SK-N-SH (cell line): ENCODE data around the gene CAMKMT.

Experiments
- CTCF ChIP-seq: fragments of 200-600 bp; sonication (generic); IDR thresholded peaks from 2 replicates; pipeline ENCODE4 v1.6.1; 2017; ENCODE audit warnings: antibody characterized with exemption, mild to moderate bottlenecking, moderate library complexity
- EP300 ChIP-seq, 2 experiments: IDR thresholded peaks; 2 replicates each; pipeline versions ENCODE4 v1.4.0 to v1.6.1; 2012; ENCODE audit warnings: borderline replicate concordance in 1 of 2, low read depth in 1 of 2, low read length in 1 of 2
- FOSL2 ChIP-seq: IDR thresholded peaks from 2 replicates; pipeline ENCODE4 v1.4.0; 2012; ENCODE audit warnings: low read depth, mild to moderate bottlenecking, moderate library complexity, borderline replicate concordance
- POLR2AphosphoS5 ChIP-seq: IDR thresholded peaks from 2 replicates; pipeline ENCODE4 v1.6.1; 2012; ENCODE audit warnings: low read depth, low read length
- RFX5 ChIP-seq: IDR thresholded peaks from 2 replicates; pipeline ENCODE4 v1.6.1; 2012; ENCODE audit warnings: mild to moderate bottlenecking, improper control_type of control experiment, low read length
- TCF12 ChIP-seq: IDR thresholded peaks from 2 replicates; pipeline ENCODE4 v1.4.0; 2012
- TEAD4 ChIP-seq: IDR thresholded peaks from 2 replicates; pipeline ENCODE4 v1.4.0; 2012; ENCODE audit warnings: mild to moderate bottlenecking, borderline replicate concordance; ENCODE audit not compliant: insufficient read depth

- TF ChIP-seq FOSL2 (no peak), RFX5 (no peak), CTCF (no peak), TCF12 (no peak), POLR2AphosphoS5 (no peak), EP300 (IDR thresholded peaks at IDR 0.05; ENCODE audit: borderline replicate concordance in 1 of 2, low read depth in 1 of 2, low read length in 1 of 2) (no peak), TEAD4 (no peak)
Observed at GRCh38 chr2:44787663-44788062, 425.9 kb downstream of the CAMKMT start.
